DND-41 (cell line): ENCODE data around the gene KRT80.
"Not testable (repeated sequence)": the region's sequence is repeated elsewhere in the genome, so short reads cannot be mapped to it uniquely, and the experiment has no call there.

Experiments
- CTCF ChIP-seq: IDR thresholded peaks from 2 replicates; pipeline ENCODE4 v1.5.1; 2012; ENCODE audit warnings: borderline replicate concordance, low read length, moderate library complexity, mild to moderate bottlenecking; ENCODE audit not compliant: poor library complexity, severe bottlenecking; ENCODE audit errors: extremely low read depth
- EZH2 ChIP-seq: IDR thresholded peaks from 3 replicates; pipeline ENCODE4 v1.6.1; 2012; ENCODE audit warnings: borderline replicate concordance, low read depth, mild to moderate bottlenecking, moderate library complexity, low read length, inconsistent platforms; ENCODE audit not compliant: severe bottlenecking

DNA sequence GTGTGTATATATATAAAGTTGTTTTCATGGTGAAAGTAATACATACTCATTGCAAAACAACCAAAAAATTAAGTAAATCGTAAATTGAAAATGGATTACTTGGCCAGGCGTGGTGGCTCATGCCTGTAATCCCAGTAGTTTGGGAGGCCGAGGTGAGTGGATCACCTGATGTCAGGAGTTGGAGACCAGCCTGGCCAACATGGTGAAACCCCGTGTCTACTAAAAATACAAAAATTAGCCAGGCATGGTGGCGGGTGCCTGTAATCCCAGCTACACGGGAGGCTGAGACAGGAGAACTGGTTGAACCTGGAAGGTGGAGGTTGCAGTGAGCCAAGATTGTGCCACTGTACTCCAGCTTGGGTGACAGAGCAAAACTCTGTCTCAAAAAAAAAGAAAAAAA, 48.4 kb upstream of the KRT80 start:
- not testable (repeated sequence) for TF ChIP-seq CTCF, EZH2
